Measurements from ENCODE around the gene CDC6.

DNA sequence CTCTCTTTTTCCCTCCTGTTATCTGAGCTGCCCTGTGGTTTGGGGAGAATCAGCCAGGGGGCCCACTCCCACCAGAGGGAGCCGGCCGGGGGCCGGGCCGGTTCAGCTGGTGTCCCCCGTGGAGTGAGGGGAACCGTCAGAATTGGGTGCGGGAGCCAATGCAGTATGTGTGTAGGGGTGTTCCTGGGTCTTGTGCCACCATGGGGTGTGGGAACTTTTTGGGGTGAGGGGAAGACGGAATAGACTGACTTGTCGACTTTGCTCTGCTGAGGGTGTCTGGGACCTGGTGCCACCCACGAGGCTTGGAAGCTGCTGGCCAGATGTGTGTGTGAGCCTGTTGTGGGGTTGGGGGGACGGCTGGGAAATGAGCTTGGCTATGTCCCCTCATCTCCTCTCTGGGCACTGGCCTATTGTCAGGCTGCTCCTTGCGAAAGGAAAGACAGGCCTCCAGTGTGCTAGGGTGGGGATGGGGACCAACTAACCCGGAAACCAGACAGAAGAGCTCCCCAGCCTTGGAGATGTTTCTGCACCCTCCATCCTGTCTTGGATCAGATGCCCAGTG is 31.2 kb downstream of the CDC6 start:
- TF ChIP-seq POLR2AphosphoS5 (IDR thresholded peaks at IDR 0.05; ENCODE audit: insufficient read depth in 1 of 2, low read depth in 1 of 2) = no peak
- TF ChIP-seq, protein P1, sequence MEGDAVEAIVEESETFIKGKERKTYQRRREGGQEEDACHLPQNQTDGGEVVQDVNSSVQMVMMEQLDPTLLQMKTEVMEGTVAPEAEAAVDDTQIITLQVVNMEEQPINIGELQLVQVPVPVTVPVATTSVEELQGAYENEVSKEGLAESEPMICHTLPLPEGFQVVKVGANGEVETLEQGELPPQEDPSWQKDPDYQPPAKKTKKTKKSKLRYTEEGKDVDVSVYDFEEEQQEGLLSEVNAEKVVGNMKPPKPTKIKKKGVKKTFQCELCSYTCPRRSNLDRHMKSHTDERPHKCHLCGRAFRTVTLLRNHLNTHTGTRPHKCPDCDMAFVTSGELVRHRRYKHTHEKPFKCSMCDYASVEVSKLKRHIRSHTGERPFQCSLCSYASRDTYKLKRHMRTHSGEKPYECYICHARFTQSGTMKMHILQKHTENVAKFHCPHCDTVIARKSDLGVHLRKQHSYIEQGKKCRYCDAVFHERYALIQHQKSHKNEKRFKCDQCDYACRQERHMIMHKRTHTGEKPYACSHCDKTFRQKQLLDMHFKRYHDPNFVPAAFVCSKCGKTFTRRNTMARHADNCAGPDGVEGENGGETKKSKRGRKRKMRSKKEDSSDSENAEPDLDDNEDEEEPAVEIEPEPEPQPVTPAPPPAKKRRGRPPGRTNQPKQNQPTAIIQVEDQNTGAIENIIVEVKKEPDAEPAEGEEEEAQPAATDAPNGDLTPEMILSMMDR (IDR thresholded peaks at IDR 0.05) = peak in 1 of 3 experiments; percentile 11
- TF ChIP-seq POLR2A (IDR thresholded peaks at IDR 0.05) = no peak
